ENCODE measurements around the gene IGFBP6.

The IGFBP6 gene

DNA sequence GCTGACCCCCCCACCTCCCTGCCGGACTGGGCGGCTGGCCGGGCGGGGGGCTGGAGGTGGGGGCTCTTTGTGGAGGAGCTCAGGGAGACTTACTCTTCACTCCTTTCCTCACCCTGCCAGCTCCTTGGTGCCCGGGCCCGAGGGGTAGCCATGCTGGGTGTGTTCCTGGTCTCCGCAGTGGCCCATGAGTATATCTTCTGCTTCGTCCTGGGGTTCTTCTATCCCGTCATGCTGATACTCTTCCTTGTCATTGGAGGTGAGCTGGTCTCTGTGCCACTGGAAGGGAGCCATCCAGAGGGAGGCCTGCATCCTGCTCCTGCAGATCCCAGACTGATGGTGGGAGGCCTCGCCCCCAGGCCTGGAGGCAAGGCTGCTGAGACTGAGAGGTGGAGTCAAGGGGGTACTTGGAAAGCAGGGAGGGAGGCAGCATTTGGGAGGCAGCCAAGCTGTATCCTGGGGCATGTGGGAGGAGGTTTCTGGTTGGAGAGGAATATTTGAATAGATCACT is 25.5 kb downstream of the IGFBP6 start:
- no peak for DNase-seq

DNA sequence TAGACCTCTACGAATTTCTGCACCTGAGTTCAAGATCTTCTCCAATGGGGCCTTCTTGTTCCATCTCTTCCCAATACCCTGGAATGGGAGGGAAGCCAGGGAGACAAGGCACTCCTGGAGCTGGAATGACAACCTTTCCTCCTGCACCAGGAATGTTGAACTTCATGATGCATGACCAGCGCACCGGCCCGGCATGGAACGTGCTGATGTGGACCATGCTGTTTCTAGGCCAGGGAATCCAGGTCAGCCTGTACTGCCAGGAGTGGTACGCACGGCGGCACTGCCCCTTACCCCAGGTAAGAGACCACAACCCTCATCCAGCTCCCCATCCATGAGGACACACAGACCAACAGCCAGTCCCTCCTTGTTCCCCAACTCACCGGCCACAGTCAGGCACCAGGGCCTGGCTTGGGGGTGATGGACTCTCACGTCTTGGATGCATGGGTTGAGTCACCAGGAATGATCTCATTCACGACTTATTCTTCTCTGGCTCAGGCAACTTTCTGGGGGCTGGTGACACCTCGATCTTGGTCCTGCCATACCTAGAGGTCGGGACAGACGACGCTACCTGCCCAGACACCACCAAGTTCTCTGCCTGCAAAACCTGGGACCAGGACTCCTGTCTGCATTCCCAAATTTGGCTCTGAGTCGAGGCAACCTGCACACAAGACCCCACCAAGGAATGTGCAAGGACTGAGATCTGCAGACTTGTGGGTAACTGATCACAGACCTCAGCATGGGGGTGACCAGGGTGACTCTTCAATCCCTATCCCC is 26.3 kb downstream of the IGFBP6 start:
- DNase-seq, result no peak

DNA sequence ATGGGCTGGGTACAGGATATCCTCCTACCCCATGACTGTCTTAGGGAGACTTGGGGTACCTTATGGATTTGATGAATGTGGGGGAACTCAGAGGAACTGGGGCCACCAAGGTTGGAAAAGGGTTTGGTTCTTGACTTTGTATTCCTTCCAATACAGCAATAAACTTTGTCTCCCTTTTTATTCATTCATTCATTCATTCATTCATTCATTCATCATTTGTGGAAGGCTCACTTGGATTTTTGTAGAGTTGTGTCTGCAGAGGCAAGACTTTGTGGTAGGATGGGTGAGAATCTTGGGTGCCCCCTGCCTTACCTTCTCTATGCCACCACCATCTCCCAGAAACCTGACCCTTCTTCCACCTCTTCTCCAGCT is 26.9 kb downstream of the IGFBP6 start:
- DNase-seq, result no peak

- DNase-seq, result no peak
Observed at GRCh38 chr12:53127169-53127568, 29.7 kb downstream of the IGFBP6 start.

DNA sequence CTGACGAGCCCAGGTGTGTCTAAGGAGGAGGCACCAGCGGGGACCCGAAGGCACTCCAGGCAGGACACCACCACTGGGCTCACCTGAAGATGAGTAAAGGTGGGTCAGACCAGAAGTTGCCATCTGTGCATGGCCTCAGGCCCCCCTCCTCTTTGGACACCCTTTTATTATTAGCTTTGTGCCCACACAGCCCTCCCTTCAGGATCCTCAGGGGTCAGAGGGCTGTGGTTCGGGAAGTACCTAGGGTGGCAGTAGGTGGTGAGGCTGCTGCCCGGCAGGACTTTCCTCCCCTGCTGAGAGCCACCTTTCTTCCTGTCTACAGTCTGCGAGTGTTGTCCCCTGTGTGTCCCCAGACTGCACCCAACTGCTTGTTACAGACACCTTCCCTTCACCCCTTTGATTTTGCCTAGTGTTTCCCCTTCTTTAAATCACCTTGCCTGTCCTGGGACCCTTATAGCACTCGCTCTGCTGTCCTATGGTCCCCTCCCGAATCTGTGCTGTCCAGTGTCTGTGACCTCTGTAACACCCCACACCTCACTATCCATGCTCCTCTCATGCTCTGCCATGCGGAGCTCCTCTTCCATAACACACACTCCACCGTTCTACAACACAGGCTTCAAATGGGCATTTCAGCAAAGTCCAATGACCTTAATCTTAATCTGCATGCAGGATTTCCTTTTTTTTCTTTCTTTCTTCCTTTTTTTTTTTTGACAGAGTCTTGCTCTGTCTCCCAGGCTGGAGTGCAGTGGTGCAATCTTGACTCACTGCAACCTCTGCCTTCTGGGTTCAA is 31.5 kb downstream of the IGFBP6 start:
- no peak for DNase-seq

DNA sequence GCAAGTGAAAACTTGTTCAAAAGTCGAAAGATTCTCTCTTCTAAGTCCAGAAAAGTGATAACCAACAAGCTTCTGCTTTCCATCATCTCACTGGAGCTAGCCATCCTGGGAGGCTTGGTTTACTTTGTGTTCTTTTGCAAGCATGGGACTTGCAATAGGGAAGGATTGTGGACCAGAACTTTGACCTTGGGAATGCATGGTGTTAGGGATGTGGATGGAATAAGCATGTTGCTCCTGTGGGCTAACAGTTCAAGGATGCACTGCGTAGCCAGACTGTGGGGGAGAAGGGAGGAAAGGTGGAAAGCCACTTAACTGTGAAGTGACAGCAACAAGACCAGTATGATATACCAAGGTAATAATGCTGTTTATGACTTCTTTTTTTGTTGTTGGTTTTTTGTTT is 34.4 kb downstream of the IGFBP6 start:
- no peak for DNase-seq

DNA sequence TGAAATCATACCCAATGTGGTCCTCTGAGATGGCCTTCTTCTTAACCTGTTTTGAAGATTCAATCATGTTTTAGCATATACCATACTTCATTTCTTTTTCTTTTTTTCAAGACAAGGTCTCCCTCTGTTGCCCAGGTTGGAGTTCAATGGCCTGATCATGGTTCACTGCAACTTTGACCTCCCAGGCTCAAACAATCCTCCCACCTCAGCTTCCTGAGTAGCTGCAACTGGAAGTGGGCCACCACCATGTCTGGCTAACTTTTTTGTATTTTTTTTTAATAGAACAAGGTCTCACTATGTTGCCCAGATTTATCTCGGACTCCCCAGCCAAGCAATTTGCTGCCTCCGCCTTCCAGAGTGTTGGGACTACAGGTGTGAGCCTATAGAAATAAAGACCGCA is 36.3 kb downstream of the IGFBP6 start:
- no peak for DNase-seq

DNA sequence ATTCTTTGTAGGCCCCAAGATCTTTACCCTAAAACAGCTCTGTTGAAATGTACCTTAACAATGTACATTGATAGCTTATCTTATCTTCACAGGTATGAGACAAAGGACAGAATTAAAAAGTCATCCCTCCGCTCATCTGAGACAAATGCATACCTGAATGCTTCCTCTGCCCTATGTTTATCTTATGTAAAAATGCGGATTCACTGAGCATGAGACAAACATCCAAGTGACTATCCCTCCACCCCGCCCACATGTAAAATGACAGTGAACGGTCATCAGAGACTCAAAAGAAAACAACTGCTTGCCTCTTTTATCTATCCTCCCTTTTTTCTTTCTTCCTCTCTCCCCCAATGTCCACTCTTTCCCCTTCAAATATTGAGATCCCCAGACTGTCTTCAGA is 45.9 kb downstream of the IGFBP6 start:
- DNase-seq, result no peak

GRCh38 chr12:53145383-53146260 is 48.2 kb downstream of the IGFBP6 start:
- DNase-seq, result no peak

- no peak for DNase-seq
Observed at GRCh38 chr12:53147181-53147580, 49.7 kb downstream of the IGFBP6 start.

GRCh38 chr12:53147653-53148052 is 50.2 kb downstream of the IGFBP6 start:
- no peak for DNase-seq

DNA sequence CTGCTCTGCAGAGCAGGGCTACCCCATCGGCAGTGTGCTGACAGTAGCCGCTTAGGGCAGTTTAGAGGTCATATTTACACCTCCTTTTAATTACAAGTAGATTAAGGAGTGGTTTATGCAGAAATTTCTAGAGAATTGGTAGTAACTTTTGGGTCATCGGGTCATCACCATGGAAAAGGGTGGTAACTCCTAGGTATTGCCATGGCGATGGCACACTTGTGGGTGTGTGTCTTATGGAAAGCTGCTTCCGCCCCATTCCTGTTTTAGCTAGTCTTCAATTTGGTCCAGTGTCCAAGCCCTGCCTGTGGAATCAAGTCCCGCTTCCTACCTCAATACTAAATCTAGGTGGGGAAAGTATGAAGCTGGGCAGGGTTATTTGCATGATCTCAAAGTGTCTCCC is 53.6 kb downstream of the IGFBP6 start:
- no peak for DNase-seq

Measured in stimulated activated naive CD4-positive, alpha-beta T cell treated with Interleukin-2 at 50 U/mL for 16 hours (primary cell).